ENCODE results near the gene ACE.

The ACE gene

DNA sequence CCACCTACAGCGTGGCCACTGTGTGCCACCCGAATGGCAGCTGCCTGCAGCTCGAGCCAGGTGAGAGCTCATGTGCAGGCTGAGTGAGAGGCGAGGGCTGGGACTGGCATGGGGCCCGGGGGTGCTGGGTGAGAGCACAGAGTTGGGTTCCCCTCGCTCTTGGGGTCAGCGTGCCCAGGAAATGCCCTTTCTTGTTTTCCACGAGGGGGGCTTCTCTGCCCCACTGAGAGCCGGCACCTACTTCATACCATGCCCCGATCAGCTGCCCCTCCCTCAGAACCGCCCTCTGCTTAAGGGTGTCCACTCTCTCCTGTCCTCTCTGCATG, 10.1 kb downstream of the ACE start:
- FAIRE-seq: no peak

DNA sequence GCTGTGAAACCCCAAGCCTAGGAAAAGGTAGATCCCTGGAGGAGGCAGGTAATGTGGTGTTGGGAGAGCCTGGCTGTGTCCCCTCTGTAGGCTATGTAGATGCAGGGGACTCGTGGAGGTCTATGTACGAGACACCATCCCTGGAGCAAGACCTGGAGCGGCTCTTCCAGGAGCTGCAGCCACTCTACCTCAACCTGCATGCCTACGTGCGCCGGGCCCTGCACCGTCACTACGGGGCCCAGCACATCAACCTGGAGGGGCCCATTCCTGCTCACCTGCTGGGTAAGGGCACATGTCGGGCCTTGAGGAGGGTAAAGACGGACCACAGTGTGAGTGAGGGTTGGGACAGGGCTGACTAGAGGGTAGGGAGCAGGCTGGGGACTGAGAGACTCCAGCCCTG, 12.0 kb downstream of the ACE start:
- FAIRE-seq (no peak), DNase-seq (ENCODE audit: extremely low spot score, insufficient read length, low read depth) (no peak)

More for the DNA sequence above, 10.1 kb downstream of the ACE start:
- no peak for DNase-seq (ENCODE audit: extremely low spot score, insufficient read length, low read depth)

DNA sequence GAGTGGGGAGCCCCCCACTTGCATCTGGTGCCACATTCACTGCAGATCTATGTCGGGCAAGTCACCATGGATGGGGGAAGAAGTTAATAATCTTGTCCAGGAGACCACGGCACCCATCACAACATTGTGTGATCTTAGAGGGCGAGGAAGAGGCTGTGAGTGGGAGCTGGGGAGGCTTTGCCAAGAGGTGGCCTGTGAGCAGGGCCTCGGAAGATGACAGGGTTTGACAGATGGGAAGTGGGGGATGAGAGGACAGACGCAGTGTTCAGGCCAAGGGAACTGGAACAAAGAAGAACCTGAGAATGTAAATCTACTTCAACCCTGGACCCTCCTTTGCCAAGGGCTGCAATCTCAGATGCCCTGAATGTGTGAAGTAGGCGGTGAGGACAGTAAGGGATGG, 12.4 kb downstream of the ACE start:
- no peak for DNase-seq (ENCODE audit: extremely low spot score, insufficient read length, low read depth)
- FAIRE-seq: no peak

DNA sequence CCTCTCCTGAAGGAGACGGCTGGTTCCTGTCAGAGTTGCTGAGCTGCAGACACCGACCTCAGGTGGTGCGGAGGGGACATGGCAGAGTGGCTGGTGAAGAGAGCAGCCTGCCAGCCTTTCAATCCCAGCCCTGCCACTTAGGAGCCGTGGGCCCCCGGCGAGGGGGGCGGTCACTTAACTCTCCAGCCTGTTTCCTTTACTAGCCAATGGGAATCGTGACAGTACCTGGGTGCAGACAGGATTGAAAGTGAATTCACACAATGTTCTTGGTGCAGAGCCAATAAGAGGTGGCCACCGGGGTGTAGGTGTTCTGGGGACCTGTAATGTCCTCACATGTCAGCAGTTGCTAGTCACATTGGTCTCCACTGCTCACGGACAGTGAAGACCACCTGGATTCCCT, 13.5 kb downstream of the ACE start:
- FAIRE-seq (no peak), DNase-seq (ENCODE audit: extremely low spot score, insufficient read length, low read depth) (no peak)

DNA sequence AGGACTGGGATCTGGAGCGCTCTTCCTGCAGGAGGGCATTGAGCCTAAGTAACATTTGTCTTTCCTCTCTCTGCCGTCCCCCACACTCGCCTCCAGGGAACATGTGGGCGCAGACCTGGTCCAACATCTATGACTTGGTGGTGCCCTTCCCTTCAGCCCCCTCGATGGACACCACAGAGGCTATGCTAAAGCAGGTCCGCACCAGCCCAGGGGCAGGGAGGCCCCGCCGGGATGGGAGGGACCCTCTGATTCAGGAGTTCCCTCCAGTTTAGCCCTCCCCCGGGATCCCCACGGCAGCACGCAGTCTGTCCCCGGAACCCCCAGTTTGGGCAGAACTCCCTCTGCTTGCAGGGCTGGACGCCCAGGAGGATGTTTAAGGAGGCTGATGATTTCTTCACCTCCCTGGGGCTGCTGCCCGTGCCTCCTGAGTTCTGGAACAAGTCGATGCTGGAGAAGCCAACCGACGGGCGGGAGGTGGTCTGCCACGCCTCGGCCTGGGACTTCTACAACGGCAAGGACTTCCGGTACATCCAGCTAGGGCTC, 14.1 kb downstream of the ACE start:
- no peak for DNase-seq (ENCODE audit: extremely low spot score, insufficient read length, low read depth)
- no peak for FAIRE-seq

DNA sequence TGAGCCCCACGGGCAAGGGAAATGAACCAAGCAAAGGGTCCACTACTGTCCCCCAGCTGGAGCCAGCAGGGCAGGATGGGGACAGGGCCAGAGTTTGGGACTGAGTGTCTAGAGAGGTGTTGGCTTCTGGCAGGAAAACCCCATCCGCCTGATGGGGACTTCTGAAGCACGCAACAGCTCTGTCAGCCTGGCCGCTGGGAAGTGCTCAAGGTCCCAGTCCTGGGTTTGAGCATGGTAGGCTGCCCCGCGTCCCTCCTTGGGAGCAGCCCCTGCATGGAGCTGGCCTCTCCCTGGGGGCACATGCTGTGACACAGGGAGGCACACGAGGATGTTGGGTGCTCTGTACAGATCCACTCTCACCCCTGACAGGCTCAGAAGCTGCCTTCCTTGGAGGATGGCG, 14.6 kb downstream of the ACE start:
- FAIRE-seq (no peak), DNase-seq (ENCODE audit: extremely low spot score, insufficient read length, low read depth) (no peak)

DNA sequence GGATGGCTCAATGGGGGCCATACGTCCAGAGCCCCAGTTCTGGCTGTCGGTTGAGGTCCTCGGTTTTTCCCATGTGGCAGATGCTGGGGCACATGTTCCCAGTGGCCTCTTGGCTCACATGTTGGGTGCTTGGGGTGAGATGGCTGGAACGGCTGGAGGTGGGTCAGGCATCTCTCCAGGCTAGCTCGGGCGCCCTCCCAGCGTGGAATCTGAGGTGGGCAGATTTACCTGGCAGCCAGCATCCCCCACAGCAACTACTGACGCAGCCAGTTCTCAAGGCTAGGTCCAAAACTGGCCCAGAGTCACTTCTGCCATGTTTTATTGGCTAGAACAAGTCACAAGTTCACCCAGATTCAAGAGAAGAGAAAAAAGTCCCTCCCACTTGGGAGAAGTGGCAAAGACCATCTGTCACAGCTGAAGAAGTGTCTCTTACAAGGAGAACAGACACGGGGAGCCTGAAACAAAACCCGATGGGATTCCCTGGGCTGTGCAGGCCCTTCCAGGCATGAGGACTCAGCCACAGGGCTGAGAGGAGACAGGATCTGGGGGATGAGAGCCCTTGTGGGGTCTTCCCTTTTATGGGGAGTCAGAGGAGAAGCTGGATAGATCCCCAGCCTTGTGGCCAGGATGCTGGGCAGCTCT, 15.2 kb downstream of the ACE start:
- no peak for FAIRE-seq

DNA sequence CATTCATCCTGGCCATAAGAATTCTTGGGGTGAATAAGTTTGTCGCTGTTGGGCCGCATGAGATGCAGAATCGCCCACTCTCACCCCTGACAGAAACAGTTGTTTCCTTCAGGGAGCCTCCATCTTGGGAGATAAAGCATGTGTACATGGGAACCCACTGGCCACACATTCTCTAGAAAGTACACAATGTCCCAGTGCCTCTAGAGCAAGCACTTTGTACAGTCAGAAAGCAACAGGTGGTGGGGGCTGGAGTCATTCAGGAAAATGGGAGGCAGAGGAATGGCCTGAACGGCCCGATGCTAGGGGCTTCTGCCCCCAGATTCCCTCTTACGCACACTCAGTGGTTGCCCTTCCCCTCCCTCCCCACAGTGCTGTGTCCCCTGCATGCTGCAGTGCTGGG, 16.1 kb downstream of the ACE start:
- DNase-seq (ENCODE audit: extremely low spot score, insufficient read length, low read depth) (no peak), FAIRE-seq (no peak)

More for the DNA sequence above, 15.2 kb downstream of the ACE start:
- DNase-seq (ENCODE audit: extremely low spot score, insufficient read length, low read depth): no peak

DNA sequence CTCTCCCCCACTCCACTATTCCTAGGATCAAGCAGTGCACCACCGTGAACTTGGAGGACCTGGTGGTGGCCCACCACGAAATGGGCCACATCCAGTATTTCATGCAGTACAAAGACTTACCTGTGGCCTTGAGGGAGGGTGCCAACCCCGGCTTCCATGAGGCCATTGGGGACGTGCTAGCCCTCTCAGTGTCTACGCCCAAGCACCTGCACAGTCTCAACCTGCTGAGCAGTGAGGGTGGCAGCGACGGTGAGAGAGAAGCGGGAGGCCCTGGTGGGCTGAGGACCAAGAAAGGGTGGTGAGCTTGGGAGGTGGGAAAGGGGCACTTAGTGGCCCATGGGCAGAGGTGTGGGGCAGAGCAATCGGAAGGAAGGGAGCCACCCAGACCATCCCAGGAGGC, 16.6 kb downstream of the ACE start:
- DNase-seq (ENCODE audit: extremely low spot score, insufficient read length, low read depth) (no peak), FAIRE-seq (no peak)

DNA sequence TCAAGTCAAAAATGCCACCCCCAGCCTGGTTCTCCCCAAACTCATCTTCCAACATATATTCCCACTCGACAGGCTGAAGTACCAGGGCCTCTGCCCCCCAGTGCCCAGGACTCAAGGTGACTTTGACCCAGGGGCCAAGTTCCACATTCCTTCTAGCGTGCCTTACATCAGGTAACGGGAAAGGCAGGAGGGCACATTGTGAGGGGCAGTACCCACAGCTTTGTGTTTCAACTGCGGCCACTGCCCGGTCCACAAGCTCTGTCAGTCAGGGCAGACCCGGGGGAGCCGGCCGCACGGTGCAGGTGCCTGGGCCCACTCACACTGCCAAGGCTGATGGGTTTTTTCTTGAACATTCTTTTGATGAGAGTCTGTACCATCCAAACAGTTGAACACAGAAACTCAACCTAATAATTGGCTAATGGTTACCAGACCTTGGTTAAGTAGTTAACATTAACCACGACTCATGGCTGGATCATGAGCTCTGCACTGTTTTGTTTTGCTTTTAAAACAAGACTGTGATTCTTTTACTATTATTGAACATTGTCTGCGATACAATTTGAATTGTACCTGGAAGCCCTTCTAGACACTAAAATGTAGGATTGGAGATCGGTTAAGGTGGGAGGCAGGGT, 17.6 kb downstream of the ACE start:
- no peak for FAIRE-seq
- DNase-seq (ENCODE audit: extremely low spot score, insufficient read length, low read depth): no peak

DNA sequence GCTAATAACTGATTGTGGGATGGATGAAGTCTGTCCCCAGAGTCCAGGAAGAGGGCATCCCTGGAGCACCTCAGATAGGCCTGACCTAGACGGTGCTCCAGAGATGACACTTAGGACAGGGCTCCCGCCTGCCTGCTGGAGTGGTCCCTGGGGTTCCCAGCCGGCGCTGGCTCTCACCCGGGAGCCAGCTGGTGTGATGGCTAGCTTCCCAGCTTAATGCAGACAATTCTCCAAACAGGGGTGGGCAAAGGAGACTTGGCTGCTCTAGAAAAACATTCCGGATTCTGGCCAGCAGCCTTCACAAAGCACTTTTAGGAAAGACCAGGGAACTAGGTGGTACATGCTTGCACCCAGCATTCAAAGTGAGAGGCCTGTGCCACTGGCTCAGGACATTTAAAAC, 18.6 kb downstream of the ACE start:
- no peak for FAIRE-seq

DNA sequence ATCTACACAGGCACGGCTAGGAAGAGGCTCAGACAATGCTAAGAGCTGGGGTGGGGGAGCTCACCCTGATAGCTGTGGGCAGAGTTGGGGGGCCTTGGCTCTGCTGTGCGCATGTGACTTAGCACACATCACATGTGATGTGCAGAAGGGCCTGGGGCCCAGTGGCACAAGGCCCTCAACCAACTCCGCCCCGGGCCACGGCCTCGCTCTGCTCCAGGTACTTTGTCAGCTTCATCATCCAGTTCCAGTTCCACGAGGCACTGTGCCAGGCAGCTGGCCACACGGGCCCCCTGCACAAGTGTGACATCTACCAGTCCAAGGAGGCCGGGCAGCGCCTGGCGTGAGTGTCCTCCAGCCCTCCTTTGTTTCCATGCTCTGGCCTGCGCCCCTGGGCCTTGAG, 19.3 kb downstream of the ACE start:
- FAIRE-seq (no peak), DNase-seq (ENCODE audit: extremely low spot score, insufficient read length, low read depth) (no peak)

More for the DNA sequence above, 18.6 kb downstream of the ACE start:
- DNase-seq (ENCODE audit: extremely low spot score, insufficient read length, low read depth): no peak

DNA sequence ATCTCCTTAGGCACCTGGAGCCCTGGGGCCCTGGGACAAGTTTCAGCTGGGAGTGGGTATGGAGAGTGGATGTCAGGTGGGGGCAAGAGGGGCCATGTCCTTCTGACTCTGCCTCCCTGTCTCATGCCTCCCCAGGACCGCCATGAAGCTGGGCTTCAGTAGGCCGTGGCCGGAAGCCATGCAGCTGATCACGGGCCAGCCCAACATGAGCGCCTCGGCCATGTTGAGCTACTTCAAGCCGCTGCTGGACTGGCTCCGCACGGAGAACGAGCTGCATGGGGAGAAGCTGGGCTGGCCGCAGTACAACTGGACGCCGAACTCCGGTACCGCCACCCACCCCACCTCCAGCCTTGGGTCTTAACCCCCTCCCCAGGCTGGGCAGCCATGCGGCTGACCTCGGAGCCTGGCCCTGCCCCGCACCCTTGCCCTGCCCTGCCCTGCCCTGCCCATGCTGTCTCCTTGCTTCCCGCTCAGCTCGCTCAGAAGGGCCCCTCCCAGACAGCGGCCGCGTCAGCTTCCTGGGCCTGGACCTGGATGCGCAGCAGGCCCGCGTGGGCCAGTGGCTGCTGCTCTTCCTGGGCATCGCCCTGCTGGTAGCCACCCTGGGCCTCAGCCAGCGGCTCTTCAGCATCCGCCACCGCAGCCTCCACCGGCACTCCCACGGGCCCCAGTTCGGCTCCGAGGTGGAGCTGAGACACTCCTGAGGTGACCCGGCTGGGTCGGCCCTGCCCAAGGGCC, 20.0 kb downstream of the ACE start:
- FAIRE-seq: no peak
- no peak for DNase-seq (ENCODE audit: extremely low spot score, insufficient read length, low read depth)

DNA sequence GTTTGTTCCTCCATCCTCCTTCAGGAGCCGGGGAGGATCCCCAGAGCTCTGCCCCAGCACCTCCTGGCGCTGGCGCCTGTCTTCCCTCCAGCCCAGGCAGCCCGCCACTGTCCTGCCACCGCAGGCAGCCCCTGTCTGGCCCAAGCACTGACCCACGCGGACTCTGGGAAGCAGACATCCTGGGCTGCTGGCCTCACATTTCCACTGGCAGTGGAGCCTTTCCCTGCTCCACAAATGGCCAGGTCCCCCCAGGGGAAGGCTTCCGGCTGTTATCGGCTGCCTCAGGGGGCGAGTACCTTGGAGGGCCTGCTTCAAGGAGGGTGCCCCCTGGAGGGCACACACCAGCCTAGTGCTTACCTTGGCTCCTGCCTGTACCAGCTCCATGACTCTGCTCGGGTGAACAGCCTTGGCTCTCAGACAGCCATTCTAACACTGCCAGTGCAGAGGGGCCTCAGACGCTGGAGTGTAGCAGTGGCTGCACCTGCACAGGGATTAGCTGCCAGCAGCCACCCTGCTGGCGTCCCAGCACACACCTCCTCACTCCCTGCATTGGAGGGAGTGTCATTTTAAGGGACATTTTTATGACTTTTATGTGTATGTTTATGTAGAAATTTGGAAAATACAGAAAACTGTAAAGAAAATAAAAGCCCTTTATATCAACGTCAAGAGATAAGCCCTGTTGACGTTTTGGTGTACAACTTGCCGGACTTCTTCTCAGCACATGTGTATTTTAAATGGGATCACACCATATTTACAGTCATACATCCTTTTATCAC, 21.0 kb downstream of the ACE start:
- FAIRE-seq: no peak
- DNase-seq (ENCODE audit: extremely low spot score, insufficient read length, low read depth): no peak

DNA sequence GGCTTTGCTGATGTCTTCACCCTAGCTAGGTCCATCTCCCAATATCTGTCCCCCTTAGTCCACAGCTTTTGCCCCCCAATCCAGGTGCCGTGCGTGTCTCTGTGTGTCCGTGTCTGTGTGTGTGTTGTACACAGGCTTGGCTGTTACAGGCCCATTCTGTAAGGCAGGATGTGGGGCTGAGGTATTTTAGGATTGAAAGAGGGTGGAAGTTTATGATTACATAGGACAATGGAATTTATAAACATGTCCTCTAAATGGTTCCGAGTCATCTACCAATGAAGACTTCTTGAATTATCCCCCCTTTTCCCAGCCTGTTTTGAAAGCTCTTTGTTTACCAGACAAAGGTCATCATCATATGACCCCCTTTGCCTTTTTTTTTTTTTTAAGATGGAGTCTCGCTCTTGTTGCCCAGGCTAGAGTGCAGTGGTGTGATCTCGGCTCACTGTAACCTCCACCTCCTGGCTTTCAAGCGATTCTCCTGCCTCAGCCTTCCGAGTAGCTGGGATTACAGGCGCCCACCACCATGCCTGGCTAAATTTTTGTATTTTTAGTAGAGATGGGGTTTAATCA, 21.9 kb downstream of the ACE start:
- DNase-seq (ENCODE audit: extremely low spot score, insufficient read length, low read depth): no peak
- no peak for FAIRE-seq

DNA sequence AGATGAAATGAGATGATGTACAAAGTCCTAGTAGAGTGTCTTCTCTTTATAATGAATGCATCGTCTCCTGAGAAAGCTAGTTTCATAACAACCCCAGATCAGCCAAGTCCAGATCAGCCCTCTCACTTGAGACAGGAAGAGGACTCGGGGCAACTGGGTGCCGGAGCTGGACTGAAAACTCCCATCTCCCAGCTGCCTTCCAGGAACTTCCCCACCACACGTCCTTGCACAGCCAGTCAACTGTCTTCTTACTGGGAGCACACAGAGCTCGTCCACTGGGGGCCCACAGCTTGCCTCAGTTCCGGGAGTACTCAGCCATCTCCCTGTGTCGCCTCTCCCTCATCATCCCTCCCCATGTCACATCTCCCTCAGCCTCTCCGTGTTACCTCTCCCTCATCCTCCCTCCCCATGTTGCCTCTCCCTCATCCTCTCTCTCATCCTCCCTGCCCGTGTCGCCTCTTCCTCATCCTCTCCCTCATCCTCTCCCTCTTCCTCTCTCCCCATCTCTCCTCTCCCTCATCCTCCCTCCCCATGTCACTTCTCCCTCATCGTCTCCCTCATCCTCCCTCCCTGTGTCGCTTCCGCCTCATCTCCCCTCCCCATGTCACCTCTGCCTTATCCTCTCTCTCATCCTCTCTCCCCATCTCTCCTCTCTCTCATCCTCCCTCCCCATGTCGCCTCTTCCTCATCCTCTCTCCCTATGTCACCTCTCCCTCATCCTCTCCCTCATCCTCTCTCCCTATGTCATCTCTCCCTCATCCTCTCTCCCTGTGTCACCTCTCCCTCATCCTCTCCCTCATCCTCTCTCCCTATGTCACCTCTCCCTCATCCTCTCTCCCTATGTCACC, 23.9 kb downstream of the ACE start:
- DNase-seq (ENCODE audit: extremely low spot score, insufficient read length, low read depth) (no peak), FAIRE-seq (no peak)

DNA sequence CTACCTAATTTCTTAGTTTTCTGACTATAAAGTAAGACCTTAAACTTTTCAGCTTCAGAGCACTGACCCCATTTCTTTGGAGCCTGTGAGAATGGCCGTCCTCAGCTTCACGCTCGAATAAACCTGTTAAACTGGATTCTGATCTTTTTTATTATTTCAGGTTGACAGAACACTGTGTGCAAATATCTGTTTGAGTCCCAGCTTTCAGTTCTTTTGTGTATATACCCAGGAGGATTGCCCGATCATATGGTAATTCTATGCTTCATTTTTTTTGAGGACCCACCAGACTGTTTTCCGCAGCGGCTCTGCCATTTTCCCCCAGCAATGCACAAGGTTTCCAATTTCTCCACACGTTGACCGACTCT, 26.5 kb downstream of the ACE start:
- DNase-seq (ENCODE audit: extremely low spot score, insufficient read length, low read depth) (no peak), FAIRE-seq (no peak)

DNA sequence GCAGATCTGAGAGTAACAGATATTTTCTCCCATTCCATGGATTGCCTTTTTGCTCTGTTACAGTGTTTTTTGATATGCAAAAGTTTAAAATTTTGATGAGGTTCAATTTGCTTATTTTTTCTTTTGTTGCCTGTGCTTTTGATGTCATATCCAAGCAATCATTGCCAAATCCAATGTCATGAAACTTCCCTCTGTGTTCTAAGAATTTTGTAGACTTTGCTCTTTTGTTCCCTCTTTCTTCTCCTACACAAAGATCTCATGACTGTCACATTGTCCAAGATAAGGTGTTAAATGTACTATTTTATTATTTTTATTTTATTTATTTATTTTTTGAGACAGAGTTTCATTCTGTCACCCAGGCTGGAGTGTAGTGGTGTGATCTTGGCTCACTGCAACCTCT, 27.4 kb downstream of the ACE start:
- no peak for DNase-seq (ENCODE audit: extremely low spot score, insufficient read length, low read depth)
- FAIRE-seq: no peak

DNA sequence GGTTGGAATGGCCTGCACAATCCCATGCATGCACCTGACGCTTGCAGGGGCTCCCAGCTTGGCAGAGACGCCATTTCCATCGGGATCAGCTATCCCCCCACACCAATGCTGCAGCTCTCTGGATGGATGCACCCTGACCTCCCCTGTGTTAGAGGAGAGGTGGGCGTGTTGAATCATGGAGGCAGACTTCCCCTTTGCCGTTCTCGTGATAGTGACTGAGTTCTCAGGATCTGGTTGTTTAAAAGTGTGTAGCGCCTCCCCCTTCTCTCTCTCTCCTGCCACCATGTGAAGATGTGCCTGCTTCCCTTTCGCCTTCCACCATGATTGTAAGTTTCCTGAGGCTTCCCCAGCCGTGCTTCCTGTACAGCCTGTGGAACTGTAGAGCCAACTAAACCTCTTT, 28.5 kb downstream of the ACE start:
- FAIRE-seq: no peak
- DNase-seq (ENCODE audit: extremely low spot score, insufficient read length, low read depth): no peak

DNA sequence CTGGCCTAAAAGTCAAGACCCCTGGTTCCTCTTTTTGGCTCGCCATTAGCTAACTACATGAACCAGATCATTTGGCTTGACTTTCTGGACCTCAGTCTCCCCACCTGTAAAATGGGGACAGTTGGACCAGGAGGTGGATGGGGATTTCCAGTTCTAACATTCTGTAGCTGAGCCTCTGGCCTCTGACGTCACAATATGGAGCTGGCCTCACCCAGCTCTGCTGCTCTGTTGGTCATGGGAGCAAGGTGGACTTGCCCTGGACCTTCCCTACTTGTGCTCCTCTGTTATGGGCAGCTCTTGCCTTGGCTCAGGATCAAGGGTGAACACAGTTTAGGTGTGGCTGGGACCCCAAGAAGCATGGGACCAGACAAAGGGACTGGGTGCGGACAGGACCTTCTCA, 29.8 kb downstream of the ACE start:
- DNase-seq (ENCODE audit: extremely low spot score, insufficient read length, low read depth) (no peak), FAIRE-seq (no peak)
